Stimulated activated CD8-positive, alpha-beta memory T cell treated with anti-CD3 and anti-CD28 coated beads, Interleukin-15, amount 100 ng/mL, for 24 hours (primary cell): ENCODE measurements around the gene TAF8.
A peak's percentile ranks its signal among the peaks of the same experiment; 100 is the strongest.
"Not testable (repeated sequence)": the region's sequence is repeated elsewhere in the genome, so short reads cannot be mapped to it uniquely, and the experiment has no call there.

ENCODE experiments used
- DNase-seq: peaks from one replicate; pipeline ENCODE4 v3.0.0-alpha.2; 2020; ENCODE audit warnings: low read depth

The TAF8 gene

GRCh38 chr6:42028234-42029061 is 21.9 kb upstream of the TAF8 start:
- no peak for DNase-seq

GRCh38 chr6:42029062-42029685 is 21.1 kb upstream of the TAF8 start:
- DNase-seq, result no peak

GRCh38 chr6:42029881-42030280 is 20.4 kb upstream of the TAF8 start:
- DNase-seq, result no peak

- no peak for DNase-seq
Observed at GRCh38 chr6:42030585-42031506, 19.5 kb upstream of the TAF8 start.

- DNase-seq, result no peak
Observed at GRCh38 chr6:42032366-42032765, 18.0 kb upstream of the TAF8 start.

GRCh38 chr6:42037669-42038068 is 12.7 kb upstream of the TAF8 start:
- DNase-seq, result not testable (repeated sequence)

- no peak for DNase-seq
Observed at GRCh38 chr6:42038163-42038562, 12.2 kb upstream of the TAF8 start.

- no peak for DNase-seq
Observed at GRCh38 chr6:42038811-42039408, 11.4 kb upstream of the TAF8 start.

- DNase-seq, result no peak
Observed at GRCh38 chr6:42040856-42041480, 9.4 kb upstream of the TAF8 start.

- DNase-seq, result no peak
Observed at GRCh38 chr6:42041481-42042053, 8.8 kb upstream of the TAF8 start.

- DNase-seq, result no peak
Observed at GRCh38 chr6:42042108-42042507, 8.2 kb upstream of the TAF8 start.

- DNase-seq, result peak; percentile 85
Observed at GRCh38 chr6:42043787-42044475, 6.4 kb upstream of the TAF8 start.

GRCh38 chr6:42045538-42046460 is 4.5 kb upstream of the TAF8 start:
- no peak for DNase-seq

- no peak for DNase-seq
Observed at GRCh38 chr6:42046464-42047212, 3.7 kb upstream of the TAF8 start.

- DNase-seq, result no peak
Observed at GRCh38 chr6:42047213-42047590, 3.1 kb upstream of the TAF8 start.

GRCh38 chr6:42047790-42048405 is 2.4 kb upstream of the TAF8 start:
- no peak for DNase-seq

GRCh38 chr6:42049116-42049809 is 1.1 kb upstream of the TAF8 start:
- no peak for DNase-seq

GRCh38 chr6:42049948-42050296 is 402 bp upstream of the TAF8 start:
- DNase-seq, result no peak
